Muscle layer of duodenum (tissue), 2 donors: ENCODE data around the gene PRKAG2.
"Not testable (repeated sequence)": the region's sequence is repeated elsewhere in the genome, so short reads cannot be mapped to it uniquely, and the experiment has no call there.

Experiments
- H3K27ac ChIP-seq: one replicate; pipeline ENCODE4 v1.7.0; 2013; ENCODE audit warnings: mild to moderate bottlenecking, low read length
- H3K27me3 ChIP-seq: one replicate; pipeline ENCODE4 v1.7.0; 2013; ENCODE audit warnings: low read depth, mild to moderate bottlenecking, control low read depth, low read length
- H3K36me3 ChIP-seq, 2 donors: one replicate each; pipeline ENCODE4 v1.7.0; 2013; ENCODE audit warnings: low read length in 2 of 2, control low read depth in 1 of 2, mild to moderate bottlenecking in 1 of 2; ENCODE audit not compliant: insufficient read depth in 2 of 2, control insufficient read depth in 1 of 2
- H3K4me1 ChIP-seq, 2 donors: one replicate each; pipeline ENCODE4 v1.7.0; 2013; ENCODE audit warnings: low read length in 2 of 2, mild to moderate bottlenecking in 2 of 2, control low read depth in 1 of 2, moderate library complexity in 1 of 2; ENCODE audit not compliant: insufficient read depth in 2 of 2, control insufficient read depth in 1 of 2
- H3K4me3 ChIP-seq, 2 donors: one replicate each; pipeline ENCODE4 v1.7.0; 2013; ENCODE audit warnings: low read length in 2 of 2, low read depth in 1 of 2, mild to moderate bottlenecking in 1 of 2
- H3K9me3 ChIP-seq, 2 donors: one replicate each; pipeline ENCODE4 v1.7.0; 2013; ENCODE audit warnings: low read length in 2 of 2, control low read depth in 1 of 2, mild to moderate bottlenecking in 1 of 2; ENCODE audit not compliant: control insufficient read depth in 1 of 2
- donor health status: healthy.

PRKAG2 gene

GRCh38 chr7:151826316-151826715 is 50.6 kb downstream of the PRKAG2 start:
- not testable (repeated sequence) for H3K27ac ChIP-seq, H3K36me3 ChIP-seq
- peaks cover 0 to 16% of the 10 kb centered on the region in 2 donors for H3K4me1 ChIP-seq

GRCh38 chr7:151825721-151826120 is 51.2 kb downstream of the PRKAG2 start:
- peaks cover 0 to 16% of the 10 kb centered on the region in 2 donors for H3K4me1 ChIP-seq
- no peaks in the 10 kb centered on the region for H3K36me3 ChIP-seq

More at GRCh38 chr7:151826316-151826715, 50.6 kb downstream of the PRKAG2 start:
- not testable (repeated sequence) for H3K4me3 ChIP-seq, H3K27me3 ChIP-seq, H3K9me3 ChIP-seq

GRCh38 chr7:151824373-151824933 is 52.5 kb downstream of the PRKAG2 start:
- Histone ChIP-seq H3K4me3 (peak overlapping the region; percentile 26 to 31), H3K9me3 (no peaks in the 10 kb centered on the region), H3K27me3 (no peaks in the 10 kb centered on the region), H3K4me1 (peaks cover 0 to 16% of the 10 kb centered on the region in 2 donors), H3K27ac (peak overlapping the region; percentile 47), H3K36me3 (no peaks in the 10 kb centered on the region)

More at GRCh38 chr7:151825721-151826120, 51.2 kb downstream of the PRKAG2 start:
- Histone ChIP-seq H3K27ac (no peak overlapping the region), H3K4me3 (no peak overlapping the region), H3K27me3 (no peaks in the 10 kb centered on the region), H3K9me3 (no peaks in the 10 kb centered on the region)

- Histone ChIP-seq H3K27me3 (no peaks in the 10 kb centered on the region), H3K4me1 (peaks cover 0 to 16% of the 10 kb centered on the region in 2 donors), H3K36me3 (no peaks in the 10 kb centered on the region), H3K27ac (peak overlapping the region; percentile 47), H3K4me3 (peak overlapping the region; percentile 26 to 31), H3K9me3 (no peaks in the 10 kb centered on the region)
These were observed 53.1 kb downstream of the PRKAG2 start for GRCh38 chr7:151823566-151824372.

- Histone ChIP-seq H3K9me3 (no peaks in the 10 kb centered on the region), H3K27me3 (no peaks in the 10 kb centered on the region), H3K27ac (no peak overlapping the region), H3K4me1 (peaks cover 0 to 16% of the 10 kb centered on the region in 2 donors), H3K36me3 (no peaks in the 10 kb centered on the region), H3K4me3 (no peak overlapping the region)
These were observed 54.3 kb downstream of the PRKAG2 start for GRCh38 chr7:151822541-151823181.

GRCh38 chr7:151821806-151822540 is 54.9 kb downstream of the PRKAG2 start:
- Histone ChIP-seq H3K9me3 (no peaks in the 10 kb centered on the region), H3K27me3 (no peaks in the 10 kb centered on the region), H3K27ac (peak overlapping the region; percentile 39), H3K36me3 (no peaks in the 10 kb centered on the region), H3K4me3 (no peak overlapping the region), H3K4me1 (peaks cover 0 to 16% of the 10 kb centered on the region in 2 donors)

- Histone ChIP-seq H3K27ac (peak overlapping the region; percentile 52), H3K9me3 (no peaks in the 10 kb centered on the region), H3K4me3 (no peak overlapping the region), H3K27me3 (no peaks in the 10 kb centered on the region), H3K4me1 (peaks cover 0 to 16% of the 10 kb centered on the region in 2 donors), H3K36me3 (no peaks in the 10 kb centered on the region)
These were observed 55.7 kb downstream of the PRKAG2 start for GRCh38 chr7:151821226-151821625.

- peaks cover 0 to 16% of the 10 kb centered on the region in 2 donors for H3K4me1 ChIP-seq
- H3K9me3 ChIP-seq, result no peaks in the 10 kb centered on the region
- peak overlapping the region; percentile 52 for H3K27ac ChIP-seq
- no peaks in the 10 kb centered on the region for H3K36me3 ChIP-seq
- no peaks in the 10 kb centered on the region for H3K27me3 ChIP-seq
- H3K4me3 ChIP-seq, result no peak overlapping the region
These were observed 56.3 kb downstream of the PRKAG2 start for GRCh38 chr7:151820491-151821105.

GRCh38 chr7:151819866-151820265 is 57.0 kb downstream of the PRKAG2 start:
- Histone ChIP-seq H3K36me3 (no peaks in the 10 kb centered on the region), H3K27ac (no peak overlapping the region), H3K27me3 (no peaks in the 10 kb centered on the region), H3K4me1 (peaks cover 0 to 15% of the 10 kb centered on the region in 2 donors), H3K9me3 (no peaks in the 10 kb centered on the region), H3K4me3 (no peak overlapping the region)

- Histone ChIP-seq H3K9me3 (no peaks in the 10 kb centered on the region), H3K4me1 (peaks cover 0 to 10% of the 10 kb centered on the region in 2 donors), H3K27ac (peak overlapping the region; percentile 54)
These were observed 58.0 kb downstream of the PRKAG2 start for GRCh38 chr7:151818674-151819519.

More at GRCh38 chr7:151818674-151819519, 58.0 kb downstream of the PRKAG2 start:
- Histone ChIP-seq H3K4me3 (no peak overlapping the region), H3K27me3 (no peaks in the 10 kb centered on the region), H3K36me3 (no peaks in the 10 kb centered on the region)
